Activated CD4-positive, alpha-beta T cell treated with anti-CD3 and anti-CD28 coated beads for 36 hours (primary cell): ENCODE data around the gene SORBS2. TPM values are rescaled to one million over a fixed set of nuclear protein-coding genes. Genes with fewer than 3 reads are reported as not detected.

ENCODE experiments used
- ATAC-seq: fragments of 200-7000 bp; cut with Tn5 transposase; one replicate; pipeline ENCODE4 v1.10.0; 2021; ENCODE audit warnings: mild to moderate bottlenecking, moderate library complexity
- CTCF ChIA-PET: fragments of 350-600 bp; sonication (Branson Sonifier 250); formaldehyde crosslinking; loops from one replicate; lab custom pipeline; 2021; ENCODE audit warnings: antibody characterized with exemption; lab: Charles Lee
- POLR2A ChIA-PET: fragments of 350-600 bp; sonication (Branson Sonifier 250); formaldehyde crosslinking; loops from one replicate; lab custom pipeline; 2021; ENCODE audit warnings: antibody characterized with exemption, inconsistent platforms; lab: Charles Lee
- DNase-seq: peaks from one replicate; pipeline ENCODE4 v3.0.0-alpha.2; 2020
- H3K27ac Mint-ChIP-seq: one replicate; pipeline ENCODE4 v1.8.0; 2021; ENCODE audit warnings: mixed read lengths
- H3K27me3 Mint-ChIP-seq: one replicate; pipeline ENCODE4 v1.8.0; 2021; ENCODE audit warnings: mixed read lengths
- H3K36me3 Mint-ChIP-seq: one replicate; pipeline ENCODE4 v1.8.0; 2021; ENCODE audit warnings: low read depth, mixed read lengths
- H3K4me1 Mint-ChIP-seq: one replicate; pipeline ENCODE4 v1.8.0; 2021; ENCODE audit warnings: mixed read lengths
- H3K4me3 Mint-ChIP-seq: one replicate; pipeline ENCODE4 v1.8.0; 2021; ENCODE audit warnings: mild to moderate bottlenecking, moderate library complexity, mixed read lengths
- H3K9me3 Mint-ChIP-seq: one replicate; pipeline ENCODE4 v1.8.0; 2021; ENCODE audit warnings: low read depth, mixed read lengths
- intact Hi-C, 2 experiments: fragments of 100-400 bp; cut with DNase I in 1 of 2; cut with micrococcal nuclease in 1 of 2; formaldehyde crosslinking; loops; one replicate each; pipeline versions ENCODE4 v1.14.2 to v1.15.1; 2022 to 2024; cut with DNase I, micrococcal nuclease
- total RNA-seq, 2 experiments: library from RNA; stranded (reverse); gene quantifications; one replicate each; pipeline ENCODE4 v1.2.3, GENCODE V29; 2021

The SORBS2 gene
- total RNA-seq, 2 experiments from 2014 or later, result not detected

- ChIA-PET POLR2A (no interaction called here), CTCF (interaction anchor here (0.8 kb wide), 1 partner anchor 20 kb away, joined by 4 read pairs; no protein-coding TSS in a partner anchor)
- intact Hi-C loops, result loop anchor here in 1 of 2 experiments (10.0 kb wide), 1 partner anchor 1585 kb away; no protein-coding TSS in a partner anchor
- Mint-ChIP-seq H3K27ac (no peak overlapping the region), H3K9me3 (no peaks in the 10 kb centered on the region), H3K4me1 (no peaks in the 10 kb centered on the region), H3K36me3 (no peaks in the 10 kb centered on the region), H3K27me3 (peaks cover 2% of the 10 kb centered on the region), H3K4me3 (no peak overlapping the region)
- DNase-seq (no peak), ATAC-seq (no peak)
These were observed 32.5 kb downstream of the SORBS2 start for GRCh38 chr4:185779517-185779916.

- H3K9me3 Mint-ChIP-seq, result no peaks in the 10 kb centered on the region
- intact Hi-C loops, result loop anchor here in 1 of 2 experiments (10.0 kb wide), 1 partner anchor 1584 kb away; no protein-coding TSS in a partner anchor
- no peaks in the 10 kb centered on the region for H3K4me1 Mint-ChIP-seq
- ChIA-PET CTCF (no interaction called here), POLR2A (interaction anchor here (0.6 kb wide), 2 partner anchors 10 to 18 kb away, joined by 3 to 12 read pairs; no protein-coding TSS in a partner anchor)
- no peak overlapping the region for H3K27ac Mint-ChIP-seq
- no peak for DNase-seq
- H3K4me3 Mint-ChIP-seq, result no peak overlapping the region
- no peak for ATAC-seq
- peaks cover 2% of the 10 kb centered on the region for H3K27me3 Mint-ChIP-seq
- no peaks in the 10 kb centered on the region for H3K36me3 Mint-ChIP-seq
These were observed 33.7 kb downstream of the SORBS2 start for GRCh38 chr4:185778307-185778706.

GRCh38 chr4:185775792-185776555, 36.0 kb downstream of the SORBS2 start:
- ChIA-PET CTCF (no interaction called here), POLR2A (no interaction called here)
- H3K27ac Mint-ChIP-seq, result no peak overlapping the region
- ATAC-seq (no peak), DNase-seq (no peak)
- no peak overlapping the region for H3K4me3 Mint-ChIP-seq
- intact Hi-C loops, result loop anchor here in 1 of 2 experiments (10.0 kb wide), 1 partner anchor 1581 kb away; no protein-coding TSS in a partner anchor
- peaks cover 4% of the 10 kb centered on the region for H3K9me3 Mint-ChIP-seq
- no peaks in the 10 kb centered on the region for H3K4me1 Mint-ChIP-seq
- peaks cover 1% of the 10 kb centered on the region for H3K36me3 Mint-ChIP-seq
- peaks cover 2% of the 10 kb centered on the region for H3K27me3 Mint-ChIP-seq

DNA sequence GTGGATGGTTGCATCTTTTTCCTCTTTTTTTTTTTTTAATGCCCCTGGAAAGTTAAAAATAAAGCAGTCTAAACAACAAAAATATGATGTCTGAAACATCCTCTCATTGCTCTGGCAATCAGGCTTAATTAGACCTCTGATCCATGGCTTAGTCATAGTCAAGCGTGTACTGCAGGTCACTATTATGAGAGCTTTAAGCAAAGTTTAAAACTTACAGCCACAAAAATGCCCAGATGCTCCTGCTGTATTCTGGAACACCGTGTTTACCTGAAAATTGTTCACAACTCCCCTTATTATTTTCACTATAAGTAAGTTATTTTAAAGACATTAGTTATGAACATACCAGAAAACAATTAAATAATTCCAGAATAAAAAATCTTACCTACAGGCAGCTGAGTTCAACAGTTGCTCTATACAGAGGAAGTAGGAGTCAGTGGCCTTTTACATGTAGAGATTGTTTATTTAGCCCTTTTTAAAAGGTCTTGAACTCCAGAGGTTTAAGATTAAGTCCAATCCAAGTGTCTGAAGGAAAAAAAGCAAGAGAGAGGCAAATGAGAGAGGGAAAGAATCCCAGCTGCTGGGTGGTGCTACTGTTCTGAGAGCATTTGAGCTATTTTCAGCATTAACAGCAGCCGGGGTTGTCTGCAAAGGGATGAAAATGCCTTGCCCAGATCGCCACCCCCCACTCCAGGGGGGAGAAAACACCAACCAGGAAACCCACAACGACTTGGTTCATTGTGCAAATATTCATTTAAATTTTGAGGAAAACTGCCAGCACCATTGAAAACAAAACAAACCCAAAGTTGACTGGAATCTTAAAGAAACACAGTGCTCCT, 36.9 kb downstream of the SORBS2 start:
- intact Hi-C loops, result loop anchor here in 1 of 2 experiments (10.0 kb wide), 1 partner anchor 1580 kb away; no protein-coding TSS in a partner anchor
- Mint-ChIP-seq H3K27me3 (peaks cover 2% of the 10 kb centered on the region), H3K4me1 (no peaks in the 10 kb centered on the region), H3K4me3 (no peak overlapping the region), H3K36me3 (peaks cover 1% of the 10 kb centered on the region), H3K9me3 (peaks cover 4% of the 10 kb centered on the region), H3K27ac (no peak overlapping the region)
- CTCF ChIA-PET, result no interaction called here
- POLR2A ChIA-PET, result no interaction called here
- no peak for ATAC-seq
- DNase-seq, result no peak

- DNase-seq (no peak), ATAC-seq (no peak)
- ChIA-PET POLR2A (no interaction called here), CTCF (interaction anchor here (1.2 kb wide), 1 partner anchor 14 kb away, joined by 3 read pairs; no protein-coding TSS in a partner anchor)
- H3K4me1 Mint-ChIP-seq, result no peaks in the 10 kb centered on the region
- intact Hi-C loops, result loop anchor here in 1 of 2 experiments (10.0 kb wide), 1 partner anchor 1579 kb away; no protein-coding TSS in a partner anchor
- no peak overlapping the region for H3K4me3 Mint-ChIP-seq
- H3K27me3 Mint-ChIP-seq, result peaks cover 2% of the 10 kb centered on the region
- H3K36me3 Mint-ChIP-seq, result peaks cover 1% of the 10 kb centered on the region
- H3K9me3 Mint-ChIP-seq, result peaks cover 4% of the 10 kb centered on the region
- no peak overlapping the region for H3K27ac Mint-ChIP-seq
These were observed 37.8 kb downstream of the SORBS2 start for GRCh38 chr4:185774131-185774653.

GRCh38 chr4:185773419-185773818, 38.6 kb downstream of the SORBS2 start:
- CTCF ChIA-PET, result interaction anchor here (1.2 kb wide), 1 partner anchor 15 kb away, joined by 3 read pairs; no protein-coding TSS in a partner anchor
- no peak for ATAC-seq
- intact Hi-C loops, result loop anchor here in 1 of 2 experiments (10.0 kb wide), 1 partner anchor 1579 kb away; no protein-coding TSS in a partner anchor
- H3K4me3 Mint-ChIP-seq, result no peak overlapping the region
- peaks cover 1% of the 10 kb centered on the region for H3K36me3 Mint-ChIP-seq
- peaks cover 4% of the 10 kb centered on the region for H3K9me3 Mint-ChIP-seq
- no peak overlapping the region for H3K27ac Mint-ChIP-seq
- H3K4me1 Mint-ChIP-seq, result no peaks in the 10 kb centered on the region
- H3K27me3 Mint-ChIP-seq, result peaks cover 2% of the 10 kb centered on the region
- POLR2A ChIA-PET, result no interaction called here
- no peak for DNase-seq

DNA sequence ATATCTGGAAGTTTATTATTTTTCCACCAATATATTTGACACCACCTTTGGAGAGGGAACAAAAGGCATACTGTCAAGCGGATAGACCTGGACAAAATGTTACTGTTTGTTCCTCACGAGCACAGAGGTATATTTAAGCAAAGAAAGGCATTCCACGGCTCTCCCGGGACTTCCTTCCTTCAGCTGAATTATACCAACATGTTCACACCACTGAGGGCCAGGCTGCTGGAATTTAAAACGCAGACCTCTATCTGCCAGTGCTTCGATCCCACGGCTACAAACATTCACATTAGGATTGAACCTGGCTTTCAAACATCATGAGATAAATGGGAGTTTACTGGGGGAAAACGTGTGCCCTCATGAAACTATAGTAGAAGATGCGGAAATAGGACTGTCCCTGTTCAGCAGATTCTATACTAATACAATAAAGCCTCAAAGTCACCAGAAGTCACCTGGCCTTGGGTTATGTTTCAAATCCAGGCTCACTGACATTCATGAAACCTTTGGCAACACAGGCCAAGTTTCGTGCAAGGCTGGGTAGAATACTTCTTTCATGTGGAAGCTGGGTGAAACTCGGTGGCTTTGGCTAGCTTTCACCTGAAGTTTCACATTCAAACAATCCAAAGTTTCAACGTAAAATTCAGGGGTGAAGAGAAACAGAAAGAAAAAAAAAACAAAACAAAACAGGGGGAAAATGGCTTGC, 39.5 kb downstream of the SORBS2 start:
- DNase-seq, result no peak
- H3K36me3 Mint-ChIP-seq, result peaks cover 1% of the 10 kb centered on the region
- peaks cover 2% of the 10 kb centered on the region for H3K27me3 Mint-ChIP-seq
- ATAC-seq, result no peak
- H3K9me3 Mint-ChIP-seq, result peaks cover 4% of the 10 kb centered on the region
- intact Hi-C loops, result loop anchor here in 1 of 2 experiments (10.0 kb wide), 1 partner anchor 1578 kb away; no protein-coding TSS in a partner anchor
- ChIA-PET CTCF (no interaction called here), POLR2A (no interaction called here)
- no peak overlapping the region for H3K4me3 Mint-ChIP-seq
- H3K27ac Mint-ChIP-seq, result no peak overlapping the region
- no peaks in the 10 kb centered on the region for H3K4me1 Mint-ChIP-seq

DNA sequence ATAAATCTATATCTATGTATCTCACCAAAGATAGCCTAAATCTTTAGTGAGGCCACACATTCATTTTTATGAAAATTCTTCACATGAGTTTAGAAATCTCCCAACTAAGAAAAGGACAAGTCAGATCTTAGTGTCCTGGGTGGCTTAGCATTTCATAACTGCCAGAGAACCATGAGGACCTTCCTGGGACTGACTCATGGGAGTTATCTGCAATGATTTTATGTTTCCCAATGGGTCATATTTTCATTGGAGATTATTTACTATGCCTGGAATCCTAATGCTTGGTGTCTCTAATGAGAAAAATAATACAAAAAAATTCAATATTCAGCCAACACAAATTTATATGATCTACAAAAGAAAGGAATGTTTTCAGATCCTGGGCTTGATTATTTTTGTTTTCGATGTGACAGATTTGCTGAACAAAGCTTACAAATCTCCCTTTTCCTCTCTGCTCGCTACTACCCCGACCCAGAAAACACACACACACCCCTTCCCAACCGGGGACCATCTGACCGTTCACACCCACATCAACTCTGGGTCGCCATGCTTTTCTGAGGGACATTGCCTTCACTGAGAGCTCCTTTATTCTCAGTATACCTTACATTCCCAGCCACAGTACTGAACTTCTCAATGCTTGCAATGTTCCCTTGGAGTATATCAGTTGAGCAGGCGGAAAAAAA, 40.1 kb downstream of the SORBS2 start:
- H3K9me3 Mint-ChIP-seq, result peaks cover 4% of the 10 kb centered on the region
- CTCF ChIA-PET, result no interaction called here
- no peak overlapping the region for H3K27ac Mint-ChIP-seq

DNA sequence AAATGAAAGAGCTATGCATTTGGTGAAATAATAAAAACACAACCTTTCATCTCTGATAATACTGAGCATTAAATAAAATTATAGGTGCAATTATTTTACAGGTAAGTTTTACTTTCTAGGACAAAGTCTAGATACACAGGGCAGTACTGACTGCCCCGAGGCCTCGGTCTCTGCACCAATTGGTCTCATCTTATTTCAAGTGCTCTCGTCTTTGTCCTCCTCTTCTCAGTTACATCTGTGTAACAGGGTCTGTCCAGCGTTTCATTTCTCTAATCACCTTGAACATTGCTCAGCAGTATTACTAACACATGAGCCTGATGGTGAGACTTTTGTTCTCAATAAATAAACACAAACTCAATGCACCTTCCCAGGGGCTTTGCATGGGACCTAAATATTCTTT, 44.5 kb downstream of the SORBS2 start:
- intact Hi-C loops, result no loop called here
- H3K4me1 Mint-ChIP-seq, result no peaks in the 10 kb centered on the region
- POLR2A ChIA-PET, result interaction anchor here (0.7 kb wide), 1 partner anchor 11 kb away, joined by 3 read pairs; no protein-coding TSS in a partner anchor
- H3K36me3 Mint-ChIP-seq, result peaks cover 1% of the 10 kb centered on the region
- H3K9me3 Mint-ChIP-seq, result peaks cover 4% of the 10 kb centered on the region
- no peak overlapping the region for H3K4me3 Mint-ChIP-seq
- H3K27me3 Mint-ChIP-seq, result no peaks in the 10 kb centered on the region
- no peak for DNase-seq
- H3K27ac Mint-ChIP-seq, result no peak overlapping the region
- ATAC-seq, result no peak
- CTCF ChIA-PET, result no interaction called here

More for the DNA sequence above, 40.1 kb downstream of the SORBS2 start:
- intact Hi-C loops, result loop anchor here in 1 of 2 experiments (10.0 kb wide), 1 partner anchor 1577 kb away; no protein-coding TSS in a partner anchor
- peaks cover 1% of the 10 kb centered on the region for H3K36me3 Mint-ChIP-seq
- no peak for ATAC-seq
- DNase-seq, result no peak
- no peaks in the 10 kb centered on the region for H3K4me1 Mint-ChIP-seq
- POLR2A ChIA-PET, result no interaction called here
- no peak overlapping the region for H3K4me3 Mint-ChIP-seq
- H3K27me3 Mint-ChIP-seq, result peaks cover 2% of the 10 kb centered on the region

GRCh38 chr4:185764876-185765275, 47.1 kb downstream of the SORBS2 start:
- Mint-ChIP-seq H3K27me3 (peaks cover 7% of the 10 kb centered on the region), H3K27ac (no peak overlapping the region), H3K4me1 (no peaks in the 10 kb centered on the region), H3K9me3 (no peaks in the 10 kb centered on the region), H3K4me3 (no peak overlapping the region), H3K36me3 (no peaks in the 10 kb centered on the region)
- ATAC-seq (no peak), DNase-seq (no peak)
- ChIA-PET POLR2A (no interaction called here), CTCF (no interaction called here)
- intact Hi-C loops, result no loop called here
